ENCODE data around the gene AFAP1.

Gene AFAP1

DNA sequence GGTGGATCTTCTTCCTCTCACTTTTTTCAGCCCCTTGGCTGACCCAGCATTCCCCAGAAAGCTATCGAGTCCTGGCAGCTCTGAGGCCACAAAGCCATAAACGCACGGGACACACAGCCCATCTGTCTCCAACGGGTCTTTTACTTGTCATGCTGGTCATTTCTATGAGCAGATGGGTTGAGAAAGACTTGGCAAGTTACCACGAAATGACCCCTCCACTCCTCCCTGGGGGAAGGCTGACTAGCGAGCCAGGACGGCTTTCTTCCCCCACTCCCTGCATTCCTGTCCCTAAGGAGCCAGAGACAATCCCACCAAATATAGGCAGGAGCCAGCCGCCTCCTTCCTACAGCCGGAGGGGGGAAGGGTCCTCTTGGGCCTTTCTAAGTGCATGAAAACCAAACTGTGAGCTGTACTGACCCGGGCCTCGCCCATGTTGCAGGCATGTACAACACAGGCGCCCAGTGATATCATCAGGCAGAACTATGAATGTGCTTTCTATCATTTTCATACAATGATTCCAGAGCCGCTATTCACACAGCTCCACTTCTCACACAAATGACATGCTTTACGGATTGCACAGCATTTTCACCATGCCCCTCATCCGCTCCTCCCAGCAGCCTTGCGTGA lies 28.6 kb downstream of the AFAP1 start:
- peaks cover 3% of the 10 kb centered on the region for H3K36me3 ChIP-seq (ENCODE audit: insufficient read depth, insufficient read length, low read length)
- TF ChIP-seq ZNF274 (IDR thresholded peaks at IDR 0.05; ENCODE audit: low read depth, low read length): no peak
- no peak for TF ChIP-seq SUZ12 (IDR thresholded peaks at IDR 0.05; ENCODE audit: extremely low read depth, insufficient read depth, insufficient read length)
- no peak for TF ChIP-seq YY1 (IDR thresholded peaks at IDR 0.05; ENCODE audit: insufficient read depth, insufficient read length)
- H3K9ac ChIP-seq (ENCODE audit: insufficient read length, low read depth): peak overlapping the region; percentile 21
- H3K4me3 ChIP-seq (ENCODE audit: insufficient read length, low read depth): no peak overlapping the region
- H3K4me1 ChIP-seq (ENCODE audit: insufficient read depth, insufficient read length): peaks cover 7% of the 10 kb centered on the region
- no peaks in the 10 kb centered on the region for H3K27me3 ChIP-seq (ENCODE audit: insufficient read depth, insufficient read length)
- peak; percentile 74 for DNase-seq (ENCODE audit: low read depth, low spot score)
- H3K9me3 ChIP-seq (ENCODE audit: insufficient read depth, low read length): no peaks in the 10 kb centered on the region

DNA sequence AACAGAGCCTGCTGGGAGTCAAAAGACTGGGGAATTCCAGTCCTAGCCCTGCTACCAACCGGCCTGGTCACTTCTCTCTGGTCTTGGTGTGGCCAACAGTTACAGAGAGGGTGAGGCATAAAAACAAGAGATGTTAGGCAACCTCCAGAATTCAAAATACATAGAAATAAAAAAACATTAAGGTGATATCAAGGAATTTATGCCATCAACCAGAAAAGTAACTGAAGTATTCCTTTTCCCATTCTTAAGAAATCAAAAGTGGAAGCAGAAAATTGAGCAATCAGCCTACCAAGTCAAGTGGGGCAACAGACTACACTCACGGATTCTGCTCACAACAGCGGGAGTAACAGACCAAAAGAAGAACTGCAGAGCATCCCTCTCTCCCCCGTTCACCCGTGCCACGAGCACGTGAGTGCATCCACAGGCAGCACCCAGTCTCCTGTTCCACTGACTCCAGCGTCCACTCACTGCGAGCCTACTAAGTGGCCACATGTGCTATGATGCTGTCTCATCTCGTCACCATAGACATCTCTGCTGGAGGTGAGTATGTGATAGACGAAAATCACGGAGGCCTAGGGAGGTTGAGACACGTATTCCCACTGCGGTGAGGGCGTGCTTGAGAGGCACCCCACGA lies 29.3 kb downstream of the AFAP1 start:
- Histone ChIP-seq H3K9me3 (ENCODE audit: insufficient read depth, low read length) (no peaks in the 10 kb centered on the region), H3K9ac (ENCODE audit: insufficient read length, low read depth) (no peak overlapping the region), H3K4me3 (ENCODE audit: insufficient read length, low read depth) (no peak overlapping the region), H3K27me3 (ENCODE audit: insufficient read depth, insufficient read length) (no peaks in the 10 kb centered on the region), H3K4me1 (ENCODE audit: insufficient read depth, insufficient read length) (peaks cover 6% of the 10 kb centered on the region), H3K36me3 (ENCODE audit: insufficient read depth, insufficient read length, low read length) (peaks cover 3% of the 10 kb centered on the region)
- TF ChIP-seq YY1 (IDR thresholded peaks at IDR 0.05; ENCODE audit: insufficient read depth, insufficient read length) (no peak), SUZ12 (IDR thresholded peaks at IDR 0.05; ENCODE audit: extremely low read depth, insufficient read depth, insufficient read length) (no peak), ZNF274 (IDR thresholded peaks at IDR 0.05; ENCODE audit: low read depth, low read length) (no peak)
- DNase-seq (ENCODE audit: low read depth, low spot score): no peak

DNA sequence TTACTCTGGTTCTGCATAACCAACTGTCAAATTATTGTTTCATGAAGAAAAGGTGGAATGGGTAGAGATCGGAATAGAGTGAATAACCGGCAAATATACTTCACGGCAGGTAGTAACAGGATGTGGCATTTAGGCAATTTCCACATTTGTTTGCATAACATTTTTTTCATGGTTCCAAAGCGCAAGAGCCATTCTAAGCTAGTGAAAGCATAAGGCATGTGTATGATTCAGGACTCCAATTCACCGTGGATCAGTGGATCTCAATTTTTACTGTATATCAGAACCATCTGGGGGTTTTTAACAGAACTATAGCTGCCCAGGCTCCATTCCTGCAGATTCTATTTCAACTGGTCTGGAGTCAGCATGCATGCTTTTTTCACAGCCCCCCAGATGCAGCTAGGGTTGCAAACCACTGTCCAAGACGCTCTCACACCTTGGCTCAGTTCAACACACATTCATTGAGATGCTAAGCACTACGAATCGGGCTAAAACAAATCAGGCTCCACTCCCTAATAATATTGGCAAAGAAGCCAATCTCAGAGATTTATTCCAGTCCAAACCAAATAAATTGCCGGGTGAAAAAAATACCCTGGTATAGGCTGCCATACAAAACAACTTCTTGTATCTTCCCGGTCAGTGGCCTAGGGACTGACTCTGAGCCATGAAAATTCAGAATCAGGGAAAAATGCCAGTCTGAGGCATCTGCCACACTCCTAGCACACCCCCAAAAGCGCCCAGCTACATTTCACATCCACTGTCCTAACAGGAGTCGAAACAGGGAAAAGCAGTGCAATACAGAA lies 30.0 kb downstream of the AFAP1 start:
- DNase-seq (ENCODE audit: low read depth, low spot score): no peak
- TF ChIP-seq ZNF274 (IDR thresholded peaks at IDR 0.05; ENCODE audit: low read depth, low read length): no peak
- TF ChIP-seq YY1 (IDR thresholded peaks at IDR 0.05; ENCODE audit: insufficient read depth, insufficient read length): no peak
- no peak for TF ChIP-seq SUZ12 (IDR thresholded peaks at IDR 0.05; ENCODE audit: extremely low read depth, insufficient read depth, insufficient read length)
- Histone ChIP-seq H3K4me1 (ENCODE audit: insufficient read depth, insufficient read length) (peaks cover 6% of the 10 kb centered on the region), H3K4me3 (ENCODE audit: insufficient read length, low read depth) (no peak overlapping the region), H3K36me3 (ENCODE audit: insufficient read depth, insufficient read length, low read length) (peaks cover 3% of the 10 kb centered on the region), H3K27me3 (ENCODE audit: insufficient read depth, insufficient read length) (no peaks in the 10 kb centered on the region), H3K9me3 (ENCODE audit: insufficient read depth, low read length) (no peaks in the 10 kb centered on the region), H3K9ac (ENCODE audit: insufficient read length, low read depth) (no peak overlapping the region)

DNA sequence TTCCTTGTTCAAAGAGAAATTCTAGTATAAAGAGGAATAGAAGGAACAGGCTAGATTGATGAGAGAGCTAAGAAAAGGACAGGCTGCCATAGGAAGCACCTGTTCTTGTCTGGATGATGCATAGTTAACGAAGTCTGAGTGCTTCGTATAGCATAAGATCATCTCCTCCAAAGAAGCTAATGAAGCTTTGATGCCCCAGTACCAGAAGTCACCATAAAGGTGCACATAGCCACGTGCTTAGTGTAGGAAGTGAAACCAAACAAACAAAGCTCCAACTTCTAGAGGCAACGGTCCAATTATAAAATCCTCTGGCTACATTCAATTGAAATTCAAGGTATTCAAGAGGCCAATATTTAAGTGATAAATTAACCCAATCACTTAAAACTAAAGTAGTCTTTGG lies 31.0 kb downstream of the AFAP1 start:
- H3K9ac ChIP-seq (ENCODE audit: insufficient read length, low read depth): no peak overlapping the region
- H3K36me3 ChIP-seq (ENCODE audit: insufficient read depth, insufficient read length, low read length): peaks cover 3% of the 10 kb centered on the region
- H3K9me3 ChIP-seq (ENCODE audit: insufficient read depth, low read length): no peaks in the 10 kb centered on the region
- H3K4me1 ChIP-seq (ENCODE audit: insufficient read depth, insufficient read length): peaks cover 10% of the 10 kb centered on the region
- H3K27me3 ChIP-seq (ENCODE audit: insufficient read depth, insufficient read length): no peaks in the 10 kb centered on the region
- no peak for DNase-seq (ENCODE audit: low read depth, low spot score)
- TF ChIP-seq ZNF274 (IDR thresholded peaks at IDR 0.05; ENCODE audit: low read depth, low read length) (no peak), SUZ12 (IDR thresholded peaks at IDR 0.05; ENCODE audit: extremely low read depth, insufficient read depth, insufficient read length) (no peak), YY1 (IDR thresholded peaks at IDR 0.05; ENCODE audit: insufficient read depth, insufficient read length) (no peak)
- no peak overlapping the region for H3K4me3 ChIP-seq (ENCODE audit: insufficient read length, low read depth)

DNA sequence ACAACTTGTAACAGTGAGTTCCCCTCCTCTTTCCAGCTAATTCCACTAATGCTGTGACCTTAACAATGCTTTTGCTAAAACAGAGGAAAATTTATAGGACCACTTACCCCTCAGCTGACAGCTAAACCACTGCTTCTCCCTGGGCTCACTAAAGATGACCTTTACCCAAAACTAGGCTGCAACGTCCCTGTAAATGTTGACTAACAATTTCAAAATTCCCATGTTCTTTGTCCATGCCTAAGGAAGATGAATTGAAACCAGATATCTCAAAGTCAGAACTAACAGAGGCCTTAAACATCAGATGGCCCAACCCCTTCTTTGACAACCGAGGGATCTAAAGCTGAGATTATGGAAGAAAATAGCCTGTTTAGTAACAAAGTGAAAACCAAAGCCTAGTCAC lies 32.5 kb downstream of the AFAP1 start:
- Histone ChIP-seq H3K9ac (ENCODE audit: insufficient read length, low read depth) (no peak overlapping the region), H3K9me3 (ENCODE audit: insufficient read depth, low read length) (no peaks in the 10 kb centered on the region), H3K4me3 (ENCODE audit: insufficient read length, low read depth) (no peak overlapping the region), H3K36me3 (ENCODE audit: insufficient read depth, insufficient read length, low read length) (peaks cover 3% of the 10 kb centered on the region), H3K27me3 (ENCODE audit: insufficient read depth, insufficient read length) (no peaks in the 10 kb centered on the region), H3K4me1 (ENCODE audit: insufficient read depth, insufficient read length) (peaks cover 10% of the 10 kb centered on the region)
- TF ChIP-seq YY1 (IDR thresholded peaks at IDR 0.05; ENCODE audit: insufficient read depth, insufficient read length) (no peak), ZNF274 (IDR thresholded peaks at IDR 0.05; ENCODE audit: low read depth, low read length) (no peak), SUZ12 (IDR thresholded peaks at IDR 0.05; ENCODE audit: extremely low read depth, insufficient read depth, insufficient read length) (no peak)
- DNase-seq (ENCODE audit: low read depth, low spot score): no peak

DNA sequence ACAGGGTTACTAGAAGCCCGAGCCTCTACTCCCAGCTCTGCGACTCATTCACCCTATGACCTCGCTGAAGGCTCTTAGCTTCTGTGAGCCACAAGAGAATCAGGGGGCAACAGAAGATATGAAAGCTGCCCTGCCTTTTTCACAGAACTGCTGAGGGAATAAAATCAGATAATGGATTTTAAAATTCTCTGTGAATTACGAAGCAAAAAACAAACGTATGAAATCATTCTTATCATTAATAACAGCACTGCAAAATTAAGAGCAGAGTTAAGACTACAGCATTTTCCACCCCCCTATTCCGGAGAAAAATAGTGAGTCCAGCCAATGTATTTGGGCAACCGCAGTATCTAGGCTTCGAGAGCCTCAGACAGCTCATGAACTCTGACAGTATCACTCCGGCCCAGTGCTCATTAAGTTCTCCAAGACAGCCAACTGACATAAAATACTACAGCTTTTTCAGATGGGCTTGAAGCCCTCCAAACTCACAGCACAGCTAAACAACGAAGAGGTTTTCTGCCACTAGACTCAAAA lies 33.4 kb downstream of the AFAP1 start:
- Histone ChIP-seq H3K4me1 (ENCODE audit: insufficient read depth, insufficient read length) (peaks cover 10% of the 10 kb centered on the region), H3K9me3 (ENCODE audit: insufficient read depth, low read length) (no peaks in the 10 kb centered on the region), H3K36me3 (ENCODE audit: insufficient read depth, insufficient read length, low read length) (peaks cover 3% of the 10 kb centered on the region), H3K27me3 (ENCODE audit: insufficient read depth, insufficient read length) (no peaks in the 10 kb centered on the region), H3K9ac (ENCODE audit: insufficient read length, low read depth) (no peak overlapping the region), H3K4me3 (ENCODE audit: insufficient read length, low read depth) (no peak overlapping the region)
- TF ChIP-seq YY1 (IDR thresholded peaks at IDR 0.05; ENCODE audit: insufficient read depth, insufficient read length): no peak
- no peak for TF ChIP-seq ZNF274 (IDR thresholded peaks at IDR 0.05; ENCODE audit: low read depth, low read length)
- no peak for TF ChIP-seq SUZ12 (IDR thresholded peaks at IDR 0.05; ENCODE audit: extremely low read depth, insufficient read depth, insufficient read length)
- no peak for DNase-seq (ENCODE audit: low read depth, low spot score)
